Trophoblast cell (in vitro differentiated cells and primary cell): ENCODE results near the gene LRRC7.

Experiments
- DNase-seq, 2 donors: peaks; one replicate each; pipeline ENCODE4 v3.0.0-alpha.2; 2016
- H2AFZ ChIP-seq: 2 replicates; pipeline ENCODE4 v1.6.1; 2013; ENCODE audit warnings: low read length, moderate library complexity, mild to moderate bottlenecking; ENCODE audit not compliant: insufficient read depth, poor library complexity
- H2AK5ac ChIP-seq: 2 replicates; pipeline ENCODE4 v1.6.1; 2013; ENCODE audit warnings: mild to moderate bottlenecking, low read length
- H2BK120ac ChIP-seq: 2 replicates; pipeline ENCODE4 v1.6.1; 2013; ENCODE audit warnings: low read length, mild to moderate bottlenecking, moderate library complexity; ENCODE audit not compliant: insufficient read depth, poor library complexity
- H2BK12ac ChIP-seq: 2 replicates; pipeline ENCODE4 v1.6.1; 2013; ENCODE audit warnings: mild to moderate bottlenecking, low read length, moderate library complexity
- H2BK5ac ChIP-seq: 2 replicates; pipeline ENCODE4 v1.6.1; 2013; ENCODE audit warnings: low read length, low read depth, moderate library complexity, mild to moderate bottlenecking; ENCODE audit not compliant: poor library complexity
- H3K14ac ChIP-seq: 2 replicates; pipeline ENCODE4 v1.6.1; 2013; ENCODE audit warnings: mild to moderate bottlenecking, low read length
- H3K18ac ChIP-seq: 2 replicates; pipeline ENCODE4 v1.6.1; 2013; ENCODE audit warnings: mild to moderate bottlenecking, low read length
- H3K23ac ChIP-seq: 2 replicates; pipeline ENCODE4 v1.6.1; 2013; ENCODE audit warnings: low read length
- H3K27ac ChIP-seq: 2 replicates; pipeline ENCODE4 v1.5.1; 2013; ENCODE audit warnings: low read depth, mild to moderate bottlenecking, inconsistent platforms, low read length, moderate library complexity
- H3K27me3 ChIP-seq: 2 replicates; pipeline ENCODE4 v1.6.1; 2013; ENCODE audit warnings: inconsistent platforms, mild to moderate bottlenecking, low read length, moderate library complexity; ENCODE audit not compliant: insufficient read depth
- H3K36me3 ChIP-seq, 2 experiments: 1 replicate in 1 of 2; 2 replicates in 1 of 2; pipeline ENCODE4 v1.6.1; 2013; ENCODE audit warnings: low read length in 2 of 2, mild to moderate bottlenecking in 2 of 2, moderate library complexity in 1 of 2; ENCODE audit not compliant: insufficient read depth in 2 of 2, control insufficient read depth in 1 of 2
- H3K4ac ChIP-seq: 2 replicates; pipeline ENCODE4 v1.6.1; 2013; ENCODE audit warnings: low read depth, mild to moderate bottlenecking, low read length, moderate library complexity
- H3K4me1 ChIP-seq, 2 experiments: 1 replicate in 1 of 2; 2 replicates in 1 of 2; pipeline ENCODE4 v1.6.1; 2013; ENCODE audit warnings: low read length in 2 of 2, mild to moderate bottlenecking in 2 of 2, moderate library complexity in 1 of 2; ENCODE audit not compliant: insufficient read depth in 2 of 2, control insufficient read depth in 1 of 2
- H3K4me2 ChIP-seq: 2 replicates; pipeline ENCODE4 v1.6.1; 2013; ENCODE audit warnings: inconsistent platforms, mild to moderate bottlenecking, low read length, moderate library complexity
- H3K4me3 ChIP-seq: 2 replicates; pipeline ENCODE4 v1.5.1; 2013; ENCODE audit warnings: mild to moderate bottlenecking, low read depth, low read length, inconsistent platforms
- H3K79me1 ChIP-seq: one replicate; pipeline ENCODE4 v1.6.1; 2013; ENCODE audit warnings: low read length
- H3K79me2 ChIP-seq: 2 replicates; pipeline ENCODE4 v1.6.1; 2013; ENCODE audit warnings: low read length, mild to moderate bottlenecking; ENCODE audit not compliant: control insufficient read depth, insufficient read depth, poor library complexity
- H3K9ac ChIP-seq: 2 replicates; pipeline ENCODE4 v1.6.1; 2013; ENCODE audit warnings: mild to moderate bottlenecking, low read length
- H3K9me3 ChIP-seq: 2 replicates; pipeline ENCODE4 v1.6.1; 2013; ENCODE audit warnings: low read depth, mild to moderate bottlenecking, control low read depth, inconsistent platforms, low read length; ENCODE audit not compliant: insufficient read depth
- H4K12ac ChIP-seq: 2 replicates; pipeline ENCODE4 v1.6.1; 2013; ENCODE audit warnings: low read depth, mild to moderate bottlenecking, low read length, moderate library complexity
- H4K8ac ChIP-seq: 2 replicates; pipeline ENCODE4 v1.6.1; 2013; ENCODE audit warnings: low read depth, mild to moderate bottlenecking, low read length, moderate library complexity
- H4K91ac ChIP-seq: one replicate; pipeline ENCODE4 v1.6.1; 2013; ENCODE audit warnings: low read depth, mild to moderate bottlenecking, low read length, moderate library complexity
- WGBS: extraction: QIAGEN DNeasy Blood & Tissue Kit; methylation state at CpG from one replicate; pipeline ENCODE4 v1.1.7; 2013; ENCODE audit warnings: missing lambda C conversion rate; ENCODE audit not compliant: insufficient read length, insufficient coverage; ENCODE audit errors: extremely low coverage; 5-methylcytosine and 5-hydroxymethylcytosine counted together

The LRRC7 gene

DNA sequence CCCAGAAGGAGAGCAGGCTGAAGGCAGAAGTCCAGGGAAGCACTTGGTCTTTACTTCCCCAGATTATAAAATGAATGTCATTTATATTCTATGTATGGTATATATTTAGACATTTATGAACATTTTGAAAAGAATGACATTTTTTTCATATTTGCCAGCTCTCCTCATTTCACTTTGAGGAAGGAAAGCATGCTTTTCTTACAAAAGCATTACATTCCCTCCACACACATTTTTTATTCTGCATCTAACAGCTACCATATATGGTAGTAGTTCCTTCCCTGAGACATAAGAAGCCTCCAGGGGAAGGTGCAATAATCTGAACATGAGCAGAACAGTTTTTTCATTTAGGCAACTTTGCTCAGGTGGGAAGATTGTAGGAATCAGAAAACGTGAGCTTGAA, 94.0 kb downstream of the LRRC7 start:
- H3K14ac ChIP-seq, result no peak overlapping the region
- H3K4me3 ChIP-seq, result no peak overlapping the region
- H3K4ac ChIP-seq, result no peak overlapping the region
- no peak overlapping the region for H4K91ac ChIP-seq
- no peak overlapping the region for H2BK120ac ChIP-seq
- no peaks in the 10 kb centered on the region for H3K79me2 ChIP-seq
- H3K27ac ChIP-seq, result no peak overlapping the region
- H2BK12ac ChIP-seq, result no peak overlapping the region
- H3K79me1 ChIP-seq, result no peaks in the 10 kb centered on the region
- H3K18ac ChIP-seq, result no peak overlapping the region
- no peak overlapping the region for H4K8ac ChIP-seq
- H2BK5ac ChIP-seq, result no peak overlapping the region
- H3K4me1 ChIP-seq, result no peaks in the 10 kb centered on the region
- WGBS, result no CpG with 5 or more reads among the region's 1 CpG
- H3K36me3 ChIP-seq, result no peaks in the 10 kb centered on the region
- H3K9me3 ChIP-seq, result no peaks in the 10 kb centered on the region
- no peaks in the 10 kb centered on the region for H3K27me3 ChIP-seq
- no peak for DNase-seq
- H2AK5ac ChIP-seq, result no peak overlapping the region
- no peak overlapping the region for H4K12ac ChIP-seq
- H3K9ac ChIP-seq, result no peak overlapping the region
- no peak overlapping the region for H2AFZ ChIP-seq
- no peak overlapping the region for H3K4me2 ChIP-seq
- H3K23ac ChIP-seq, result no peak overlapping the region

DNA sequence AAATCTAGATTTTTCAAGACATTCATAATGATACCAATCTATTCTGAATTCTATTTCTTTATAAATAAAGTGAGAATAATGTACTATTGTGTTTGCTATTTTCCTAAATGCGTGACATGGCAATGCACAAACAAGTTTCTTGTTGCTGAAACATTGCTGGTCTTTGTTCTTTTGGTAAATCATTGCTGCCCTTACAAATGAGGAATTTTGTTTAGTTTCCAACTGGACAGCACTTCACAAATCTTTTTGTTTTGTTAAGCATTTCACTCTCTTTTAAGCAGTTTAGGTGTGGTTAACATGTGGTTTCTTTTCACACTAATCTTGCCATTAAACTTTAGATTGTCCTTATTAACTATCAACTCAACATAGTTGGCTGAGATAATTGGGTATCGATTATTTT, 94.6 kb downstream of the LRRC7 start:
- WGBS, result no CpG with 5 or more reads among the region's 2 CpGs
- no peaks in the 10 kb centered on the region for H3K27me3 ChIP-seq
- H3K79me2 ChIP-seq, result no peaks in the 10 kb centered on the region
- no peaks in the 10 kb centered on the region for H3K9me3 ChIP-seq
- no peak overlapping the region for H3K14ac ChIP-seq
- no peak overlapping the region for H2AK5ac ChIP-seq
- H4K8ac ChIP-seq, result no peak overlapping the region
- no peak overlapping the region for H2BK12ac ChIP-seq
- no peak overlapping the region for H3K23ac ChIP-seq
- DNase-seq, result no peak
- no peak overlapping the region for H4K12ac ChIP-seq
- H3K27ac ChIP-seq, result no peak overlapping the region
- H3K4me3 ChIP-seq, result no peak overlapping the region
- H4K91ac ChIP-seq, result no peak overlapping the region
- H2BK5ac ChIP-seq, result no peak overlapping the region
- H2BK120ac ChIP-seq, result no peak overlapping the region
- H3K36me3 ChIP-seq, result no peaks in the 10 kb centered on the region
- no peaks in the 10 kb centered on the region for H3K4me1 ChIP-seq
- no peak overlapping the region for H3K4me2 ChIP-seq
- H3K18ac ChIP-seq, result no peak overlapping the region
- no peaks in the 10 kb centered on the region for H3K79me1 ChIP-seq
- H2AFZ ChIP-seq, result no peak overlapping the region
- no peak overlapping the region for H3K4ac ChIP-seq
- no peak overlapping the region for H3K9ac ChIP-seq

GRCh38 chr1:69671363-69672010, 103.8 kb downstream of the LRRC7 start:
- H3K4ac ChIP-seq, result no peak overlapping the region
- H4K91ac ChIP-seq, result no peak overlapping the region
- no peaks in the 10 kb centered on the region for H3K79me2 ChIP-seq
- H2BK120ac ChIP-seq, result no peak overlapping the region
- no peak overlapping the region for H3K18ac ChIP-seq
- no peak overlapping the region for H2BK5ac ChIP-seq
- no peak overlapping the region for H3K23ac ChIP-seq
- H3K9ac ChIP-seq, result no peak overlapping the region
- H3K36me3 ChIP-seq, result no peaks in the 10 kb centered on the region
- H3K79me1 ChIP-seq, result no peaks in the 10 kb centered on the region
- no peak overlapping the region for H2AK5ac ChIP-seq
- H3K4me2 ChIP-seq, result no peak overlapping the region
- no peaks in the 10 kb centered on the region for H3K4me1 ChIP-seq
- no peak overlapping the region for H4K8ac ChIP-seq
- DNase-seq, result no peak
- no peak overlapping the region for H4K12ac ChIP-seq
- H3K9me3 ChIP-seq, result no peaks in the 10 kb centered on the region
- H3K4me3 ChIP-seq, result no peak overlapping the region
- H3K27me3 ChIP-seq, result no peaks in the 10 kb centered on the region
- no peak overlapping the region for H2AFZ ChIP-seq
- no CpG with 5 or more reads among the region's 7 CpGs for WGBS
- H3K14ac ChIP-seq, result no peak overlapping the region
- H2BK12ac ChIP-seq, result no peak overlapping the region
- no peak overlapping the region for H3K27ac ChIP-seq

DNA sequence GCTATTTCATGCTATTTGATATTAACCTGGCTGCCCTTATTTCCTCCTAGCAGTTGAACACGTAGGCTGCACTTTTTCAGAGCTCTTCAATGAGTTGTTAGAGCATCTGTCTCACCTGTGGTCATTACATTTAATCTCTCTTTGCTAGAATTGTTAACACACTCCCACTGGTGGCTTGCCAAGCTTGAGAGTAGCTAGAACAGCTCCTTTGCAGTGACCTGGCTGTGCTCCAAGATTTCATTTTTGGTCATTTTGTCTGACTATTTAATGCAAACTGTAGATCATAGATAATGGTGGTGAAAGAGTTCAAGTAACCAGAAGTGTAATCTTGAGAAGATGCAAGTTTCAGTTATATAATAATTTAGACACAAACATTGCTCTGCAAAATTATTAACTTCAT, 105.6 kb downstream of the LRRC7 start:
- Histone ChIP-seq H3K4me3 (no peak overlapping the region), H3K23ac (no peak overlapping the region), H3K9ac (no peak overlapping the region), H3K14ac (no peak overlapping the region), H4K12ac (no peak overlapping the region), H2AFZ (no peak overlapping the region), H3K36me3 (no peaks in the 10 kb centered on the region), H4K8ac (no peak overlapping the region), H2BK120ac (no peak overlapping the region), H3K27ac (no peak overlapping the region), H3K18ac (no peak overlapping the region), H2BK5ac (no peak overlapping the region), H3K79me1 (no peaks in the 10 kb centered on the region), H4K91ac (no peak overlapping the region), H3K9me3 (no peaks in the 10 kb centered on the region), H2AK5ac (no peak overlapping the region), H3K4me1 (no peaks in the 10 kb centered on the region), H3K27me3 (no peaks in the 10 kb centered on the region), H2BK12ac (no peak overlapping the region), H3K4ac (no peak overlapping the region), H3K79me2 (no peaks in the 10 kb centered on the region), H3K4me2 (no peak overlapping the region)
- no peak for DNase-seq
- WGBS, result no CpG with 5 or more reads among the region's 1 CpG
